Endometrium (tissue), 2 donors: ENCODE data around the gene UBE2E3.
"Not testable (repeated sequence)": the region's sequence is repeated elsewhere in the genome, so short reads cannot be mapped to it uniquely, and the experiment has no call there.

Experiments used
- FAIRE-seq: peaks from 2 replicates; lab custom pipeline; 2012; peaks lifted over from hg19 to GRCh38; lab: Jason Lieb, UNC
- donor health status: control.
- donor health status: control.

Gene UBE2E3

GRCh38 chr2:180980106-180980942, at the start of gene UBE2E3:
Gene UBE2E3 (plus strand): TSS chr2:180980605. CDS start chr2:180982043, 1,438 bp downstream.
- no peak for FAIRE-seq

- no peak for FAIRE-seq
Measured at GRCh38 chr2:180931841-180932240, 48.6 kb upstream of the UBE2E3 start.

DNA sequence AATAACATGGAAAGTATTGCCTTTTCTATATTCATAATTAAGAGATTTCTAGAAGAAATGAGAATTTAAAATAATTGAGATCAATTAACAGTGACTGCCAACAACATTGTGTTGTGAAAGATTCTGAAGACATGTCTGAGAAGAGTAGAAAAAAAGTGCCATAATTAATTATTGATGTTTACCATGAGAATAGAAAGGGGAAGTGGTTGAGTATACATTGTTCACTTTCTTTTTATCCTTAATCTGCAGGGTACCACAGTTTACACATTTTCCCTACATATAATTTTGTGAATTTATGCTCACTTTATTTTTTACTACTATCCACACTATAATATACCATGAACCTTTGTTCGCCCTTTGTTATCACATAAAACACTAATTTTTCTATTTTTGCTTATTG, 47.1 kb upstream of the UBE2E3 start:
- FAIRE-seq = no peak

GRCh38 chr2:180934911-180935310, 45.5 kb upstream of the UBE2E3 start:
- no peak for FAIRE-seq

DNA sequence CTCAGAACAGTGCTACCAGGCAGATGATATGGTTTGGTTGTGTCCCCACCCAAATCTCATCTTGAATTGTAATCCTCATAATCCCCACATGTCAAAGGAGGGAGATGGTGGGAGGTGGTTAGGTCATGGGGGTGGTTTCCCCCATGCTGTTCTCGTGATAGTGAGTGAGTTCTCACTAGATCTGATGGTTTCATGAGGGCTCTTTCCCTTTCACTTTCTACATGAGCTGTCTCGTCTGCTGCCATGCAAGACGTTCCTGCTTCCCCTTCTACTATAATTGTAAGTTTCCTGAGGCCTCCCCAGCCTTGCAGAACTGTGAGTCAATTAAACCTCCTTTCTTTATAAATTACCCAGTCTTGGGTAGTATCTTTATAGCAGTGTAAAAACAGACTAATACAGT, 42.9 kb upstream of the UBE2E3 start:
- not testable (repeated sequence) for FAIRE-seq

DNA sequence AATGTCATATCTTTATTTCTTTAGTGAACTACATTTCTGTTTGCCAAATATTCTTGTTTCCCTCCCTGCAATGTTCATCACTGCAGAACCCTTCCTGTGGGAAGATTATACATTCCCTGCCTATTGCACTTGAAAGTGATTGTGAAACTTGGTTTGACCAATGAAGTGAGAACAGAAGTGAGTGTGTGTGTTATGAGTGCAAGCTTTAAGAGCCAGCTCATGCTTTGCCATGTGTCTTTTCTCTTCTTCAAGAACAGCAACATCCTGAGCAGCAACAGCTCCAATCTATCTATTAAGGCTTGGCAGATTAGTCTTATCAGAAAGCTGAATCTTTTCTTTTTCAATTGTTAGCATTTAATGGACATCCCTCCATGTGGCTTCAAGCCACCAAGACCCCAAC, 42.0 kb upstream of the UBE2E3 start:
- FAIRE-seq = no peak

DNA sequence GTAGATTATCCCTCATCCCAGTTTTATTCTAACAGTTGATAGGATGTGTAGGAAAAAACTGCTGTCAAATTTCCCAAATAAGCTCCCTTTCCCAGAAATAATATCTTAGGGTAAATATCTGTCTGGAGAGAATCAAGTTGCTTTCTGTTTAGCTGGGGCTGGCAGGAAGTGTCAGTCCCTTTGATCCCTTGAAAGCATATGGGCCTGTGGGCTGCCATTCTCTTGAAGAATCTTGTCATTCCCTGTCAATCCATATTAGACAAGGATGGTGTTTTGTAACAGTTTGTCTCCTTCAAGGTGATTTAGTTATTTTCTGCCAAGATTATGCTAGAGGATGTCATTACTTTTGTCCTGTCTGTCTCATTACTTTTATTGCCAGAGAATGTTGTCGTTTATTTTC, 37.1 kb upstream of the UBE2E3 start:
- no peak for FAIRE-seq

DNA sequence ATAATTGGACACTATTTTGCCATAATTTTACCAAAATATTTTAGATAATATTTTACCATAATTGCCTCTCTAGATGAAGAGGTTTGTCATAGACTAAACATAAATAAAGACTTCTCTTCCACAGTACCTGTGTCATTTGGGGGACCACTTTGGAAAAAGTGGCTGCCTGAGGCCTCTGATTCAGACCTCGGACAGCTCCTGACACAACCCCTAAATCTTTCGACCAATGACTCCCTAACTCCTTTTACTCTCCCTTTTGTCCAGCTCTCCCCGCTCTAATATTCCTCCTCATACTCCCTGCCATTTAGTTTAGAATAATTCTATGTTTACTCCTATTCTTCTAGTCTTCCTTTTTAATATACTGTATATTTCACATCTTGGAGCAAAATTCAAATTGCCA, 36.0 kb upstream of the UBE2E3 start:
- no peak for FAIRE-seq

GRCh38 chr2:180947208-180947689, 33.2 kb upstream of the UBE2E3 start:
- no peak for FAIRE-seq

DNA sequence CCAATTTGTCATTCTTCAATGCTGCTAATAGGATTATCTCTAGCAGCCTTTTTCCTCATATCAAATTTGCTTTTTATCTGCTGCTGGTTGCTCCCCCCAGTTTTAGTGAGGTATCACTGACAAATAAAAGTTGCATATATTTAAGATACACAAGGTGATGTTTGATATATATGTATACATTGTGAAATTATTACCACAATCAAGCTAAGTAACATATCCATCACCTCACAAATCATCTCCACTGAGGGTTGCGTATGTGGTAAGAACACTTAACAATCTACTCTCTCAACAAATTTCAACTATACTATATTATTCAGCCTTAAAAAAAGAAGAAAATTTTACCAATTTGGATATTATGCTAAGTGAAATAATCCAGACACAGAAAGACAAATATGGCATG, 30.5 kb upstream of the UBE2E3 start:
- FAIRE-seq = no peak

DNA sequence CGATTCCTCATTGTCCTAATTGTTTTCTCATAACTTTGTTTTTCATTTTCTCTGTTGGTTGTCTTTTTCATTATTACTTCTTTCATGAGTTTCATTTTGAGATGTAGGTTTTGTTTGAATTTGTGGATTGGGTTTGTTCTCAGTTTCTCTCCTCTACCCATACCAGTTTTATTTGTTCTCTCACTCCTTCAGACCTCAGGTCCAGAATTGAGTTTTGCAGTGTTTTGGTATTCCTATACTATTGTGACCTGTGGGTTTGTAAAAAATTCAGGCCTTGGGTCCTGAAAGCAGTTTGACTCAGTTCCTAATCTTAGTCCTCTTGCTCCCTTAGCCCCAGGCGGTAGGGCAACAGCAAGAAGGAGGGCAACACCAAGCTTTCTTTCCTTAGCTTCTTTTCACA, 28.3 kb upstream of the UBE2E3 start:
- no peak for FAIRE-seq

DNA sequence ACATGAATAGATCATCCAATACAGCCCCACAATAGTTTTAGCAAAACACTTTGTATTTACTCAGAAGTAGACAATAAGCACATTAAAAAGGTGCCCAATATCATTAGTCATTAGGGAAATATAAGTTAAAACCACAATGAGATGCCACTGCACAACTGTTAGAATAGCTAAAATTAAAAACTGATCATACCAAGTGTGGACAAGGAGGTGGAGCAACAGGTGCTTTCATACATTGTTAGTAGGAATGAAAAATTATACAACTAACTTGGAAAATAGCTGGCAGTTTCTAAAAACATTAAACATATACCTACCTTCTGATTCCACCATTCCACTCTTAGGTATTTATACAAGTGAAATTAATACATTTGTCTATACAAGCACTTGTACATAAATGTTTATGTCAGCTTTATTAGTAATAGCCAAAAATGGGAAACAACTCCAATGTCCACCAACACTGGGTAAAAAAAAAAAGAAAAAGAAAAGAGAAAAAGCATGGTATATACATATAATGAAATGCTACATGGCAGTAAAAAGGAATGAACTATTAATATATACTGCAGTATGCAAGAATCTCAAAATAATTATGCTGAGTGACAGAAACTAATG, 27.6 kb upstream of the UBE2E3 start:
- FAIRE-seq = no peak

DNA sequence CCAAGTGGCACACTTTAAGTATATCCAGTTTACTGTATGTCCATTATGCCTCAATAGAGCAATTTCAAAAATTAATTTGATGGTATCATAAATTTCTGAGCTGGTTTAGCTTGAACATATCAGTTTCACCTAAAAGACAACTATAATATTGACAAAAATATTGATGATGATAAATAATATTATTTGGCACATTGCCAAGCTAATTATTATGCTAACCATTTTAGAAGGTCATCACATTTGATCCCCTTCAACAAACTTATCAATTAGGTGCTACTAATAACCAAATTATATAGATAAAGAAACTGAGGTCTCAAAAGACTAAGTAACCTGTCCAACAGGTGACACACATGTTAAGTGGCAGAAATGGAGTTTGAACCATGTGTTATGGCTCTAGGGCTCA, 26.9 kb upstream of the UBE2E3 start:
- FAIRE-seq = no peak

GRCh38 chr2:180955101-180955500, 25.3 kb upstream of the UBE2E3 start:
- no peak for FAIRE-seq

- FAIRE-seq = no peak
Measured at GRCh38 chr2:180959787-180960186, 20.6 kb upstream of the UBE2E3 start.

- FAIRE-seq = no peak
Measured at GRCh38 chr2:180960982-180961381, 19.4 kb upstream of the UBE2E3 start.

- FAIRE-seq = no peak
Measured at GRCh38 chr2:180962727-180963314, 17.6 kb upstream of the UBE2E3 start.

DNA sequence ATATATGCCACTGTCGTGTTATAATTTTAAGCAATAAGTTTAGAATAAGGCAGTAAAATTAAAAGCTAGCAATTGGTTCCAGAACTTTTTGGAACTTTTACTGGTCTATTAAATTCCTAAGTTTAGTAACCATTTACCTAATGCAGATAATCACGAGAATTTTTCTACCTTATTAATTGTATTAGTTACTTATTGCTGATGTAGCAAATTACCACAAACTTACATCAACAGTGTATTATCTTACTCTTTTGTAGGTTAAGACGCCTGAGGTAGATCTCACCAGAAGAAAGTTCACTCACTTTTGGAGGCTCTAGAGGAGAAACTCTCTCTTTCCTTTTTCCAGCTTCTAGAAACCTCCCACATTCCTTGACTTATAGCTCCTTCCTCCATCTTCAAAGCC, 14.0 kb upstream of the UBE2E3 start:
- no peak for FAIRE-seq

- no peak for FAIRE-seq
Measured at GRCh38 chr2:180969124-180969523, 11.3 kb upstream of the UBE2E3 start.

- FAIRE-seq = no peak
Measured at GRCh38 chr2:180970016-180970415, 10.4 kb upstream of the UBE2E3 start.

DNA sequence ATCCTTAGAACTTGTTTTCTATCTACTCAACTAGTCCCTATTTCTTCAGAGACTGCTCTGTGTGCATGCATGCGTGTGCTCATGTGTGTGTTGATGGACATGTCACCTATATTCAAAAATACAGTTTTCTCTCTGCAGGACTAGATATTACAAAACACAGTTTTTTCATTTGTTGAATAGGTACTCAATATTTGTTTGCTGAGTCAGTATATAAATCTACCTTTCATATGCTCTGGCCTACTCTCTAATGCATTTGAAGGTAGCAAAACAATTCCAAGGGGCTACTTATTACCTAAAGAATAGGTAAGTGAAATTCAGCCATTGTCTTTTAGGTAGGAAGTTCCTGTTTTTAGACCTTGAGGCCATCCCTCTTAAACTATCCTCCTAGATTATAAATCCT, 8.6 kb upstream of the UBE2E3 start:
- no peak for FAIRE-seq

DNA sequence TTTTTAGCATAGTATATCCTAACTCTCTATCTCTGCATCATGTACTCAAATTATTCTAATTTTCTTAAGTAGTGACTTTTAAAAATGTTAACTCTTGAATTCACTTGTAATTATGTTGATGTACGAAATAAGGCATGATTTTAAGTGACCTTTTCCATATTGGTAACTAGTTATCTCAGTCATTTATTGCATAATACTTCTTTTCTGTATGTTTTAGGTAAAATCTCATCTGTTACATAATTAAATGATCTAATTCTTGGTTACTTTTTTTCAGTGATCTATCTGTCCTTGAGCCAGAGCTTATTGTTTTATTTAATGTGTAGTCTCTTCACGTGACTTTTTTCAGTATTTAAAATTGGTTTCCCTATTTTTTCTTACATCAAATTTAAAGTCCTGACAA, 4.8 kb upstream of the UBE2E3 start:
- no peak for FAIRE-seq
